ENCODE measurements around the gene HDC. TPM values are rescaled to one million over a fixed set of nuclear protein-coding genes. Genes with fewer than 3 reads are reported as not detected.

The HDC gene
- total RNA-seq (2014; rRNA removed; shearing (Covaris generic)): not detected in 2 replicates

GRCh38 chr15:50265620-50266019 is at the start of gene HDC:
Gene HDC, minus strand, starts transcription at chr15:50265726. Its CDS starts 103 bp downstream, at chr15:50265623.
- no peak for DNase-seq (ENCODE audit: low read depth)

GRCh38 chr15:50312636-50313035 is 47.1 kb upstream of the HDC start:
- no peak for DNase-seq (ENCODE audit: low read depth)

- DNase-seq (ENCODE audit: low read depth): no peak
Measured at GRCh38 chr15:50307799-50308198, 42.3 kb upstream of the HDC start.

GRCh38 chr15:50304836-50305235 is 39.3 kb upstream of the HDC start:
- no peak for DNase-seq (ENCODE audit: low read depth)

GRCh38 chr15:50302581-50302980 is 37.1 kb upstream of the HDC start:
- no peak for DNase-seq (ENCODE audit: low read depth)

GRCh38 chr15:50298340-50298739 is 32.8 kb upstream of the HDC start:
- DNase-seq (ENCODE audit: low read depth): no peak

- DNase-seq (ENCODE audit: low read depth): no peak
Measured at GRCh38 chr15:50295966-50296365, 30.4 kb upstream of the HDC start.

GRCh38 chr15:50289749-50290148 is 24.2 kb upstream of the HDC start:
- DNase-seq (ENCODE audit: low read depth): no peak

GRCh38 chr15:50287324-50288116 is 22.0 kb upstream of the HDC start:
- no peak for DNase-seq (ENCODE audit: low read depth)

- DNase-seq (ENCODE audit: low read depth): no peak
Measured at GRCh38 chr15:50281427-50281826, 15.9 kb upstream of the HDC start.

GRCh38 chr15:50280271-50280670 is 14.7 kb upstream of the HDC start:
- DNase-seq (ENCODE audit: low read depth): peak; percentile 42

- DNase-seq (ENCODE audit: low read depth): no peak
Measured at GRCh38 chr15:50278496-50278895, 13.0 kb upstream of the HDC start.

- no peak for DNase-seq (ENCODE audit: low read depth)
Measured at GRCh38 chr15:50277370-50277769, 11.8 kb upstream of the HDC start.

GRCh38 chr15:50275908-50276307 is 10.4 kb upstream of the HDC start:
- DNase-seq (ENCODE audit: low read depth): no peak

GRCh38 chr15:50275091-50275490 is 9.6 kb upstream of the HDC start:
- DNase-seq (ENCODE audit: low read depth): no peak

GRCh38 chr15:50267577-50267976 is 2.1 kb upstream of the HDC start:
- no peak for DNase-seq (ENCODE audit: low read depth)

GRCh38 chr15:50262533-50262932 is 3.0 kb downstream of the HDC start:
- no peak for DNase-seq (ENCODE audit: low read depth)

- no peak for DNase-seq (ENCODE audit: low read depth)
Measured at GRCh38 chr15:50261981-50262380, 3.5 kb downstream of the HDC start.

- DNase-seq (ENCODE audit: low read depth): no peak
Measured at GRCh38 chr15:50260969-50261496, 4.5 kb downstream of the HDC start.

- no peak for DNase-seq (ENCODE audit: low read depth)
Measured at GRCh38 chr15:50259276-50259675, 6.2 kb downstream of the HDC start.

GRCh38 chr15:50257924-50258323 is 7.6 kb downstream of the HDC start:
- DNase-seq (ENCODE audit: low read depth): peak; percentile 42

- DNase-seq (ENCODE audit: low read depth): no peak
Measured at GRCh38 chr15:50257332-50257731, 8.2 kb downstream of the HDC start.

- peak; percentile 81 for DNase-seq (ENCODE audit: low read depth)
Measured at GRCh38 chr15:50256188-50257041, 9.1 kb downstream of the HDC start.
